Mononuclear cell (primary cell): ENCODE measurements around the gene C1QTNF6. TPM values are rescaled to one million over a fixed set of nuclear protein-coding genes. Genes with fewer than 3 reads are reported as not detected.
"Not testable (repeated sequence)": the region's sequence is repeated elsewhere in the genome, so short reads cannot be mapped to it uniquely, and the experiment has no call there.

Source experiments
- H3K27me3 ChIP-seq: 2 replicates; pipeline ENCODE4 v1.6.0; 2011; ENCODE audit warnings: low read length, control low read depth; ENCODE audit not compliant: insufficient read depth
- H3K4me1 ChIP-seq: 2 replicates; pipeline ENCODE4 v1.5.1; 2011; ENCODE audit warnings: mild to moderate bottlenecking, low read length, control low read depth; ENCODE audit not compliant: insufficient read depth
- H3K4me3 ChIP-seq: 2 replicates; pipeline ENCODE4 v1.5.1; 2011; ENCODE audit warnings: mild to moderate bottlenecking, low read length, moderate library complexity
- H3K9me3 ChIP-seq: 2 replicates; pipeline ENCODE4 v1.5.1; 2011; ENCODE audit warnings: low read depth, mild to moderate bottlenecking, control low read depth, low read length
- total RNA-seq: library from RNA; depleted of rRNA; stranded (reverse); fragments of >200 nt; gene quantifications from one replicate; pipeline ENCODE4 v1.2.3, GENCODE V29; 2012

C1QTNF6 gene
- 1.4 TPM for total RNA-seq

GRCh38 chr22:37187891-37188761 is at the start of gene C1QTNF6:
C1QTNF6 (minus strand) TSS chr22:37188247; CDS start chr22:37188213, 34 bp downstream.
- H3K4me3 ChIP-seq = no peak within 1 kb of the TSS

GRCh38 chr22:37235897-37236607 is 48.0 kb upstream of the C1QTNF6 start:
- Histone ChIP-seq H3K4me3 (no peak overlapping the region), H3K27me3 (no peaks in the 10 kb centered on the region), H3K4me1 (peaks cover 99% of the 10 kb centered on the region), H3K9me3 (no peaks in the 10 kb centered on the region)

More at GRCh38 chr22:37187891-37188761, at the start of gene C1QTNF6:
- Histone ChIP-seq H3K27me3 (no peaks in the 10 kb centered on the region), H3K9me3 (no peaks in the 10 kb centered on the region), H3K4me1 (peaks cover 32% of the 10 kb centered on the region)

- H3K9me3 ChIP-seq = no peaks in the 10 kb centered on the region
- no peaks in the 10 kb centered on the region for H3K27me3 ChIP-seq
- H3K4me3 ChIP-seq = no peak overlapping the region
- peaks cover 99% of the 10 kb centered on the region for H3K4me1 ChIP-seq
Measured at GRCh38 chr22:37234736-37235711, 47.0 kb upstream of the C1QTNF6 start.

- H3K27me3 ChIP-seq = no peaks in the 10 kb centered on the region
- H3K4me1 ChIP-seq = peaks cover 99% of the 10 kb centered on the region
- no peak overlapping the region for H3K4me3 ChIP-seq
- no peaks in the 10 kb centered on the region for H3K9me3 ChIP-seq
Measured at GRCh38 chr22:37233751-37234631, 45.9 kb upstream of the C1QTNF6 start.

GRCh38 chr22:37233371-37233750 is 45.3 kb upstream of the C1QTNF6 start:
- not testable (repeated sequence) for H3K27me3 ChIP-seq, H3K4me3 ChIP-seq, H3K9me3 ChIP-seq
- peaks cover 99% of the 10 kb centered on the region for H3K4me1 ChIP-seq

GRCh38 chr22:37232140-37232998 is 44.3 kb upstream of the C1QTNF6 start:
- peaks cover 99% of the 10 kb centered on the region for H3K4me1 ChIP-seq
- no peaks in the 10 kb centered on the region for H3K9me3 ChIP-seq
- H3K27me3 ChIP-seq = no peaks in the 10 kb centered on the region
- no peak overlapping the region for H3K4me3 ChIP-seq

- H3K27me3 ChIP-seq = no peaks in the 10 kb centered on the region
- no peaks in the 10 kb centered on the region for H3K9me3 ChIP-seq
- no peak overlapping the region for H3K4me3 ChIP-seq
- H3K4me1 ChIP-seq = peaks cover 93% of the 10 kb centered on the region
Measured at GRCh38 chr22:37231406-37232139, 43.5 kb upstream of the C1QTNF6 start.

GRCh38 chr22:37230673-37231405 is 42.8 kb upstream of the C1QTNF6 start:
- H3K4me1 ChIP-seq = peaks cover 93% of the 10 kb centered on the region
- H3K9me3 ChIP-seq = no peaks in the 10 kb centered on the region
- no peaks in the 10 kb centered on the region for H3K27me3 ChIP-seq
- no peak overlapping the region for H3K4me3 ChIP-seq

GRCh38 chr22:37229805-37230672 is 42.0 kb upstream of the C1QTNF6 start:
- Histone ChIP-seq H3K4me3 (no peak overlapping the region), H3K27me3 (no peaks in the 10 kb centered on the region), H3K9me3 (no peaks in the 10 kb centered on the region), H3K4me1 (peaks cover 93% of the 10 kb centered on the region)

- peaks cover 93% of the 10 kb centered on the region for H3K4me1 ChIP-seq
- no peak overlapping the region for H3K4me3 ChIP-seq
- H3K9me3 ChIP-seq = no peaks in the 10 kb centered on the region
- H3K27me3 ChIP-seq = no peaks in the 10 kb centered on the region
Measured at GRCh38 chr22:37229012-37229804, 41.2 kb upstream of the C1QTNF6 start.
